ENCODE measurements around the gene DDX56.

Gene DDX56

GRCh38 chr7:44573464-44574286 is at the start of gene DDX56:
Gene DDX56, minus strand, starts transcription at chr7:44573908. Its CDS starts 13 bp downstream, at chr7:44573895.
- peak; percentile 98 for DNase-seq

GRCh38 chr7:44622342-44623151 is 48.8 kb upstream of the DDX56 start:
- DNase-seq = peak; percentile 79

GRCh38 chr7:44621750-44622103 is 48.0 kb upstream of the DDX56 start:
- DNase-seq = no peak

- DNase-seq = no peak
These were observed 47.5 kb upstream of the DDX56 start for GRCh38 chr7:44621034-44621749.

- peak; percentile 81 for DNase-seq
These were observed 45.0 kb upstream of the DDX56 start for GRCh38 chr7:44618753-44619152.

- no peak for DNase-seq
These were observed 44.3 kb upstream of the DDX56 start for GRCh38 chr7:44618045-44618444.

GRCh38 chr7:44617225-44617890 is 43.6 kb upstream of the DDX56 start:
- DNase-seq = peak; percentile 78

- DNase-seq = no peak
These were observed 42.8 kb upstream of the DDX56 start for GRCh38 chr7:44616545-44616944.

- DNase-seq = no peak
These were observed 42.1 kb upstream of the DDX56 start for GRCh38 chr7:44615793-44616192.

GRCh38 chr7:44615149-44615611 is 41.5 kb upstream of the DDX56 start:
- peak; percentile 77 for DNase-seq

- DNase-seq = no peak
These were observed 36.1 kb upstream of the DDX56 start for GRCh38 chr7:44609829-44610228.

- DNase-seq = no peak
These were observed 35.4 kb upstream of the DDX56 start for GRCh38 chr7:44608916-44609648.

- no peak for DNase-seq
These were observed 33.7 kb upstream of the DDX56 start for GRCh38 chr7:44607141-44608068.

- DNase-seq = peak; percentile 100
These were observed 32.8 kb upstream of the DDX56 start, which contains the start of gene OGDH for GRCh38 chr7:44606341-44607140. Gene OGDH, plus strand, starts transcription at chr7:44606627. Its CDS starts 17,717 bp downstream, at chr7:44624344.

- DNase-seq = no peak
These were observed 31.2 kb upstream of the DDX56 start for GRCh38 chr7:44604941-44605340.

GRCh38 chr7:44603193-44603592 is 29.5 kb upstream of the DDX56 start:
- DNase-seq = no peak

- peak; percentile 5 for DNase-seq
These were observed 28.8 kb upstream of the DDX56 start for GRCh38 chr7:44602576-44602910.

- DNase-seq = no peak
These were observed 25.5 kb upstream of the DDX56 start for GRCh38 chr7:44599222-44599621.

- DNase-seq = peak; percentile 27
These were observed 23.5 kb upstream of the DDX56 start for GRCh38 chr7:44597181-44597580.
